NCI-H2171 (cell line): ENCODE results near the gene ANO3.

ENCODE experiments used
- DNase-seq: peaks from one replicate; lab custom pipeline; 2025; lab: John Stamatoyannopoulos, UW

The ANO3 gene

DNA sequence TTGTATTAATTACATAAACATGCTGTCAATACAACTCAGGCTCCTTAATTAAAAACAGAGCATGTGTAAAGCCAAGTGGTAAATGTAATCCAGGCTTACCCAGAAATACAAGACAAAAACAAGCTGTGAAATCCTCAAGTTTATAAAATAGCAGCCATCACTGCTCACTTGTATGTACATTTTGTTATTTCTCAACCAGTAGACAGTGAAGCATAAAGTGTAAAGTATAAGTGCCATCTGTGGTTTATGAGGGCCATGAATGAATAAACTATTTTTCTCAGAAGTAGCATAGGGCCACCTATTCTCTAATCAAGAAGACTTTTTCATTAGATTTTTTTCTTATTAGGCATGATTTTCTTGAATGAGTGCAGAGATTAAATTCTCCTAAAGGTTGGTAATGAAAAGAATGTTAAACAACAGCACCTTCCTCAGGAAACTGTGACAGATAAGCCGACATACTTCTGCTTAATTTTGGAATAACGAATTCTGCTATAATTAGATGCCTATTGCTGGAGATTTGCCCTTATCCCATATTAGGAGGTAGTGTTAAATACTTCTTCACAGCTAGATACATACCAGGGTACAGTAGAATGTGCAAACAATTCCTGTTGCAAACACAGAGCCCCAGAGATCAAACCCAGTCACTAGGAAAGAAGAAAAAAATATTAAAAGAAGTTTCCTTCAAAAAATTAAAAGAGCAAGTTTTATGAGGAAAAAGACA, 377.0 kb downstream of the ANO3 start:
- no peak for DNase-seq

DNA sequence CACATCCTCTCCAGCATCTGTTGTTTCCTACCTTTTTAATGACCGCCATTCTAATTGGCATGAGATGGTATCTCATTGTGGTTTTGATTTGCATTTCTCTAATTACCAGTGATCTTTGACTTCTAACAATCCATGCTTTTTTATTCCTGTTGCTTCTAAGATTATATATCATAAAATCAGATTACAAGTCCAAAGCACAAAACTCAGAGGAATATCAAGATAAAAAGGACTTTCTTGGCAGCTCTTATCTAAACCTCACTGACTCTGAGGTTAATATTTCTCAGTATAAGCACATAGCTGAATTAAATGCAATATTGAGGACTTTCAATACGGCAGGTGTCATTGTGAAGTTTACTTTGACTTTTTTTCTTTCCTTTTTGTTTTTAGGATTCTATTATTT, 378.6 kb downstream of the ANO3 start:
- DNase-seq = no peak

DNA sequence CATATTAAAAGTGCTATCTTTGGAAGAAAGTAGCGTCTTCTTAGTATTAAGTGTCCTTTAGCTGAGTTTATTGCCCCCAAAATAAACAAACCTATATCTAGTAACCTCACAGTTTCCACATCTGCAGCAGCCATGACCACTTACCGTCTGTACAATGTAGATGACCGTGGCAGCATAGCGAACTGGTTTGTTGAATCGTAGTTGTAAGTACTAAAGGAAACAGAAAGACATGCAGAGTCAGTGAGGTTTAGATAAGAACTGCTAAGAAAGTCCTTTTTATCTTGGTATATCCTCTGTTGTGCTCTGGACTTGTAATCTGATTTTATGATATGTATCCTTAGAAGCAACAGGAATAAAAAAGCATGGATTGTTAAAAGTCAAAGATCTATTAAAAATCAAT, 380.6 kb downstream of the ANO3 start:
- no peak for DNase-seq
